Bronchial epithelial cell (primary cell): ENCODE measurements around the gene NXPH2. TPM values are rescaled to one million over a fixed set of nuclear protein-coding genes. Genes with fewer than 3 reads are reported as not detected.

ENCODE experiments used
- DNase-seq: peaks from one replicate; pipeline ENCODE4 v3.0.0-alpha.2; 2010; ENCODE audit warnings: low read depth
- FAIRE-seq: peaks from 2 replicates; lab custom pipeline; 2011; peaks lifted over from hg19 to GRCh38; lab: Jason Lieb, UNC
- H3K27me3 ChIP-seq: 2 replicates; pipeline ENCODE4 v1.5.1; 2011; ENCODE audit warnings: low read length; ENCODE audit not compliant: control insufficient read depth, insufficient read depth
- H3K36me3 ChIP-seq: 2 replicates; pipeline ENCODE4 v1.5.1; 2011; ENCODE audit warnings: low read length; ENCODE audit not compliant: control insufficient read depth, insufficient read depth
- H3K4me3 ChIP-seq: 2 replicates; pipeline ENCODE4 v1.5.1; 2011; ENCODE audit warnings: mild to moderate bottlenecking, low read depth, low read length, control low read depth
- total RNA-seq: library from RNA; depleted of rRNA; stranded (reverse); fragments of >200 nt; gene quantifications from 2 replicates; pipeline ENCODE4 v1.2.1, GENCODE V29; 2014
- TF ChIP-seq, protein P1 (sequence below): IDR thresholded peaks from 2 replicates; pipeline ENCODE4 v1.5.1; 2011; ENCODE audit warnings: mild to moderate bottlenecking, moderate library complexity, low read length, control low read depth, inconsistent platforms; ENCODE audit not compliant: insufficient read depth, severe bottlenecking

Gene NXPH2
- total RNA-seq, 1 donor from 2014 or later: not detected

DNA sequence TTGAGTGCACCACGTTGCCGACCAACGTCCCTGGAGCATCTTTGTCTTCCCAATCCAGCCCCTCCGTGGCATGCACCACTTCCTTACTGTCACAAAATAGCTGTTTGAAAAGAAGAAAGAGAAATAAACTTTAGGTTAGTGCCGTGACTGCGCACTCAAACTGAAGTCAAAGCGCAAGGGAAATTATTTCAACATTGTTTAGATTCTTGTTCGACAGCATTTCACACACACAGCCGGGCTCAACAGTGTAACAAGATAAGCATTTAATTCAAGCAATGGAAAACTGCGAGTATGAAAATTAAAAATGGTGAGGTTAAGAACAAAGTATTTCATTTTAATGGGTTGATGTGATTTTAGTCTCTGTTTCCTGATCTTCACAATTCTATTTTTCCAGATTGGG is 108.6 kb downstream of the NXPH2 start:
- H3K4me3 ChIP-seq: no peak overlapping the region
- FAIRE-seq (no peak), DNase-seq (no peak)
- no peaks in the 10 kb centered on the region for H3K36me3 ChIP-seq
- H3K27me3 ChIP-seq: no peaks in the 10 kb centered on the region
- TF ChIP-seq, protein P1, sequence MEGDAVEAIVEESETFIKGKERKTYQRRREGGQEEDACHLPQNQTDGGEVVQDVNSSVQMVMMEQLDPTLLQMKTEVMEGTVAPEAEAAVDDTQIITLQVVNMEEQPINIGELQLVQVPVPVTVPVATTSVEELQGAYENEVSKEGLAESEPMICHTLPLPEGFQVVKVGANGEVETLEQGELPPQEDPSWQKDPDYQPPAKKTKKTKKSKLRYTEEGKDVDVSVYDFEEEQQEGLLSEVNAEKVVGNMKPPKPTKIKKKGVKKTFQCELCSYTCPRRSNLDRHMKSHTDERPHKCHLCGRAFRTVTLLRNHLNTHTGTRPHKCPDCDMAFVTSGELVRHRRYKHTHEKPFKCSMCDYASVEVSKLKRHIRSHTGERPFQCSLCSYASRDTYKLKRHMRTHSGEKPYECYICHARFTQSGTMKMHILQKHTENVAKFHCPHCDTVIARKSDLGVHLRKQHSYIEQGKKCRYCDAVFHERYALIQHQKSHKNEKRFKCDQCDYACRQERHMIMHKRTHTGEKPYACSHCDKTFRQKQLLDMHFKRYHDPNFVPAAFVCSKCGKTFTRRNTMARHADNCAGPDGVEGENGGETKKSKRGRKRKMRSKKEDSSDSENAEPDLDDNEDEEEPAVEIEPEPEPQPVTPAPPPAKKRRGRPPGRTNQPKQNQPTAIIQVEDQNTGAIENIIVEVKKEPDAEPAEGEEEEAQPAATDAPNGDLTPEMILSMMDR: no peak

DNA sequence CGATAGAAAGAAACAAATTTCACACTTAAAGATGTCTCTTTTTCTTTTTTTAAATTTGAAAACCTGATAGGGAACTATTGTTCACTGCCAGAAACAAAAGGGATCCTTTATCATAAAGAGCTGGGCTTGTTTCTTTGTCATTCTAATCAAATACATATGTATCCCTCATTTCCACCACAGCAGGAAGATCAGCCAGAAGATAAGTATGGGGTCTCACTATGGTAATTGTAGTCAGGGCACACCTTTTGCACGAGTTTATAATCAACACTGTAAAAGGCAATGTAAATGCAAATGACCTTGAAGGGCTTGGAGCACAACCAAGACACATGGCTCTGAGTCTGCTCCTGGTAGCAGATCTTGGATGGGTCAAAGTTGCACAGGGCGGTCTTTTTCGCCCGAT is 109.5 kb downstream of the NXPH2 start:
- TF ChIP-seq, protein P1: no peak
- no peaks in the 10 kb centered on the region for H3K36me3 ChIP-seq
- no peak for FAIRE-seq
- H3K27me3 ChIP-seq: no peaks in the 10 kb centered on the region
- H3K4me3 ChIP-seq: no peak overlapping the region
- no peak for DNase-seq

DNA sequence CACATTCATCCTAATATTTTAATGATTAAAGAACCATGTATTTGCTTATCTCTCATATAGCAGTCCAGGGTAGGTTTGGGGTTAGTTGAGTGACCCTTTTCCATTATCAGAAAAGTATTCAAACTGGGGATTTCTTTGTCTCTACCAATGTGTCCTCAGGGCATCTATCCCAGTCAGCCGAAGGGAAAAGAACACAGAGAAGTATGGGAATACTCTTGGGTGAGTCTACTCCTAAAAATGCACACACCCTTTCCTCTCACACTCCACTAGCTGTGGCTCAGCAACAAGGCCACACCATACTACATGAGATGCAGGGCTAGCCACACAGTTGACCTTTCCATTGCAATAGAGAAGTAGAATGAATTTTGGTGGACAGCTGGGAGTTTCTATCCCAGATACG is 114.3 kb downstream of the NXPH2 start:
- FAIRE-seq (no peak), DNase-seq (peak; percentile 52)
- TF ChIP-seq, protein P1: no peak
- no peak overlapping the region for H3K4me3 ChIP-seq
- H3K27me3 ChIP-seq: no peaks in the 10 kb centered on the region
- no peaks in the 10 kb centered on the region for H3K36me3 ChIP-seq

DNA sequence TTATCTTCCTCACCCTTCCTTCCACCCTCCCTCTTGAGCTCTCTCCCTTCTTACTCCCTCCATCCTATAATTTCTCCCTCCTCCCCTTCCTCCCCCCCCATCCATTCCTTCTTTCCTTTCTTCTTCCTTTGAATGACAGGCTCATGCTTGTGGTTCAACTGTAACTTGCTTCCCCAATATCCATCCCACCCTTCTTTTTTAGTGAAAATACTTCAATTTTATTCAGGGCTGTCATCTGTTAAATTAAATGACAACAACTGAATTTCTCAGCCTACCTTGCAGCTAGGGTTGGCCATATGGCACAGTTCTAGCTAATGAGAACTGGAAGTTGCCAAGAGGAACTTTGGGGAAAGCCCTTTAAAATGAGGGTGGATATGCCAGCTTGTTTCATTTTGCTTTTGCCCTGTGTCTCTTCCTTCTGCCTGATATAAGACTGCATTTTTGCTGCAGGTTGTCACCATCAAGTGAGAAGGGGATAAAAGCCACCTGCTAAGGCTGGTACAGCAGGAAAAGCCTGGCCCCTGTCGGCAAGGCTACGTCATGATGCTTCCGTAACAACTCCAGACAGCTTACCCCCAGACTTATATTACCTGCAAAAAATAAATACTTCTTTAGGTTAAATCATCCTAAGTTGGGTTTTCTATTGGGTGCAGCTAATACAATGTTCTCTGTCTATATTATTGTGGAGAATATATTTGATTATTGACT is 121.8 kb downstream of the NXPH2 start:
- H3K4me3 ChIP-seq: no peak overlapping the region
- TF ChIP-seq, protein P1: peak; percentile 12
- no peak for FAIRE-seq

DNA sequence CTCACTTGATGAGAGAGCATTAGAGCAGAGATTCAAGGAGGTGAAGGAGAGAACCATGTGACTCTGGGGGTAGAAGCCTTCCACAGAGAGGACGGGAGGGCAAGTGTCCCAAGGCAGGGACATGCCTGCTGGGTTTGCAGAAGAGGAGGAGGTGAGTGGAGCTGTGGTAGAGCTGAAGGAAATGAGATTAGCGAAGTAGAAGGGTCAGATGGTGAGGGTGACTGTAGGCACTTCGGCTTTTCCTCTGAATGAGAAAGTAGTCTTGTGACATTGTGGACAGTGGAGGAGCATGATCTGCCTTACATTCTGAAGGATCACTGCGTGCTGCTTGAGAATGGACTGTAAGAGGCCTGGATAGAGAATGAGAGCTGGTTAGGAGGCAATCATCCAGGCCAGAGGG is 126.0 kb downstream of the NXPH2 start:
- H3K27me3 ChIP-seq: no peaks in the 10 kb centered on the region
- H3K4me3 ChIP-seq: no peak overlapping the region
- DNase-seq (no peak), FAIRE-seq (peak; percentile 76)
- TF ChIP-seq, protein P1: no peak
- H3K36me3 ChIP-seq: no peaks in the 10 kb centered on the region

More for the DNA sequence above, 121.8 kb downstream of the NXPH2 start:
- no peaks in the 10 kb centered on the region for H3K27me3 ChIP-seq
- no peaks in the 10 kb centered on the region for H3K36me3 ChIP-seq
- DNase-seq: no peak

DNA sequence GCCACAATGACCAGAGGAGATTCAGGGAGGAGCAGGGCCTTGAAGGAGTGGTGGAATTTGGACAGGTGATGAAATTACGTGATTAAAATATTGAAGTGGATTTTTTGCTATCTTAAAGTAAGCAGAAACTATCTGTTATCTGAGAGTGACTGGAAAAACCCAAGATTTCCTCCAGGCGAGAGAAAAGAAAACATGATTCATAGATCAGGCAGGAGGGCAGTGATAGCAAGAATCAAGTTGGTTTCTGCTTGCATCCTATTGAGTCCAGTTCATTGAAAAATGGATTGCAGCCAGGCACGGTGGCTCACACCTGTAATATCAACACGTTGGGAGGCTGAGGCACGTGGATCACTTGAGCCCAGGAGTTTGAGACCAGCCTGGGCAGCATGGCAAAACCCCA is 127.8 kb downstream of the NXPH2 start:
- TF ChIP-seq, protein P1: no peak
- Histone ChIP-seq H3K27me3 (no peaks in the 10 kb centered on the region), H3K36me3 (no peaks in the 10 kb centered on the region), H3K4me3 (no peak overlapping the region)
- FAIRE-seq (no peak), DNase-seq (peak; percentile 82)
